ENCODE results near the gene POLA2.

The POLA2 gene

DNA sequence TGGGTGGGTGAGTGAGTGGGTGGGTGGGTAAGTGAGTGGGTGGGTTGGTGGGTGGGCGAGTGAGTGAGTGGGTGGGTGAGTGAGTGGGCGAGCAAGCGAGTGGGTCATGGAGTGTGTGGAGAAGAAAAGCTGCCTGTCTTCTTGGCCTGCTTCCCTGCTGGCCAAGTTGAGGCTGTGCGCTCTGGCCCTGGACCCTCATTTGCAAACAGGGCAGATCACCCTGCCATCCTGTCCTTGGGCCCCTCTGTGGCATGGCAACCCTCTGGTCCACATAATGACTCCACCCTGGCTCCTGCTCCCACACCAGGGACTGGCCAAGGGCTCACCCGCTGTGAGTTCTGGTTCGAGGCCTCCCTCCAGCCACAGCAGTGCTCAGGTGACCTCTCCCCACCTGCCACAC lies 44.9 kb upstream of the POLA2 start:
- no peak for DNase-seq
- no peaks in the 10 kb centered on the region for H3K27me3 ChIP-seq (replicated peaks)
- no peaks in the 10 kb centered on the region for H3K36me3 ChIP-seq (replicated peaks)
- no peak overlapping the region for H3K4me3 ChIP-seq (ENCODE audit: low read depth, low read length)
- TF ChIP-seq, protein P1, sequence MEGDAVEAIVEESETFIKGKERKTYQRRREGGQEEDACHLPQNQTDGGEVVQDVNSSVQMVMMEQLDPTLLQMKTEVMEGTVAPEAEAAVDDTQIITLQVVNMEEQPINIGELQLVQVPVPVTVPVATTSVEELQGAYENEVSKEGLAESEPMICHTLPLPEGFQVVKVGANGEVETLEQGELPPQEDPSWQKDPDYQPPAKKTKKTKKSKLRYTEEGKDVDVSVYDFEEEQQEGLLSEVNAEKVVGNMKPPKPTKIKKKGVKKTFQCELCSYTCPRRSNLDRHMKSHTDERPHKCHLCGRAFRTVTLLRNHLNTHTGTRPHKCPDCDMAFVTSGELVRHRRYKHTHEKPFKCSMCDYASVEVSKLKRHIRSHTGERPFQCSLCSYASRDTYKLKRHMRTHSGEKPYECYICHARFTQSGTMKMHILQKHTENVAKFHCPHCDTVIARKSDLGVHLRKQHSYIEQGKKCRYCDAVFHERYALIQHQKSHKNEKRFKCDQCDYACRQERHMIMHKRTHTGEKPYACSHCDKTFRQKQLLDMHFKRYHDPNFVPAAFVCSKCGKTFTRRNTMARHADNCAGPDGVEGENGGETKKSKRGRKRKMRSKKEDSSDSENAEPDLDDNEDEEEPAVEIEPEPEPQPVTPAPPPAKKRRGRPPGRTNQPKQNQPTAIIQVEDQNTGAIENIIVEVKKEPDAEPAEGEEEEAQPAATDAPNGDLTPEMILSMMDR (IDR thresholded peaks at IDR 0.05; ENCODE audit: low read depth, low read length, missing control alignments), result peak; percentile 15
- in situ Hi-C loops (cut with HindIII; ENCODE audit: low pct_ligation_motif_present, low sequenced_read_pairs), result no loop called here
- no peak overlapping the region for H3K27ac ChIP-seq

DNA sequence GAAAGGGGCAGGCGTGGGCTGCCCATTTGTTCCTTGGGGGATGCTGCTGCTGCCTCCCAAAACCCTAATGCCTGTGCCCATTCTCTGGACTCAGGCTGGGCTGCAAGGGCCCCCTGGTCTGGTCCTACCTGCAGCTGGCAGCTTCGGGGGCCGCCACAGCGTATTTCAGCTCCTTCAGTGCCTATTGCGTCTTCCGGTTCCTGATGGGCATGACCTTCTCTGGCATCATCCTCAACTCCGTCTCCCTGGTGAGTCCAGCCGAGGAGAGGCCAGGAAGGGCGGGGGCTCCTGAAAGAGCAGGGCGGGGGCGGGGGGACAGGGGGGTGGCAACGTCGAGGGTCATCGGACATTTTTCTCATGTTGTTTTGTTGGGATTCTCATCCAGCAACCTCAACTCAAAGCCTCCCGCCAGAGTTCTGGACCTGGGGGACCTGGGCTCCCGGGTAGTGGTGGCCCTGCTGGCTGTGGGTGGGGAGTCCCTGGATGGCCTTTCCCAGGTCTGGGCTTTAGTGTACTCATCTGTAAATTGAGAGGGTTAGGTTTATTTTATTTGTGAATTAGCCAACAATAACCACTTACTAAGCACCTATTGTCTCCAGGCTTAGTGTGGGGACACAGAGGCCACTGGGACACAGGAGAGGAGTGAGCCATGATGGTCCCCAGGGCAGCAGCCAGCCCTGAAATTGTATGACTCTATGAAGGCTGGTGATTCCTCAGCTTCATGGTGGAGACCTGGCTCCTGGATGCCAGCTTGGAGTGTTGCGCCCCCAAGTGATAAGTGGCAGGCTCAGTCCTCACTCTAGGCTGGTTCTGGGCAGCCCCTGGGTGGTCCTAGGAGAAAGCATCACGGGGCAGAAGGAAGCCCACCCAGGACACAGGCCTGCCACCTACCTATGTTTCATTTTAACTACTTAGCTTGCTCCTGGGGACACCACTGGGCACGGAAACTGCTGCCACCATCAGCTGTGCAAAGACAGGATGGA lies 44.0 kb upstream of the POLA2 start:
- in situ Hi-C loops (cut with HindIII; ENCODE audit: low pct_ligation_motif_present, low sequenced_read_pairs), result no loop called here
- Histone ChIP-seq H3K36me3 (replicated peaks) (no peaks in the 10 kb centered on the region), H3K27me3 (replicated peaks) (no peaks in the 10 kb centered on the region), H3K27ac (no peak overlapping the region), H3K4me3 (ENCODE audit: low read depth, low read length) (no peak overlapping the region)
- TF ChIP-seq, protein P1 (IDR thresholded peaks at IDR 0.05; ENCODE audit: low read depth, low read length, missing control alignments), result no peak
- no peak for DNase-seq

DNA sequence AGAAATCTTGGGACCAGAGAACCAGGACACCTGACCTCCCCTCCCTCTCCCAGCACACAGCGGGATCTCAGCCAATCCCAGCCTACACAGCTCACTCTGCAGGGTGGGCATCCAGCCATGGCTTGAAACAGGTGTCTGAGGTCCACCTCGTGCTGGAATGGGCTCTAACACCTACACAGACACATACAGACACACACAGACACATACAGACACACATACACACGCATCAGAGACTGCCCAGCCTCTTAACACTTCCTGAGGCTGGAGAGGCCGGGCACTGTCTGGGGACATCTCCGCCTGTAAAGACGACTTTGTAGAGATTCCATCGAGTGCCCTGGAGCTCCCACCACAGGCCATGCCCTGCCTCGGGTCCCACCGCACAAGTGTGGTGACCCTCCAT lies 43.3 kb upstream of the POLA2 start:
- H3K27me3 ChIP-seq (replicated peaks), result no peaks in the 10 kb centered on the region
- H3K36me3 ChIP-seq (replicated peaks), result no peaks in the 10 kb centered on the region
- H3K4me3 ChIP-seq (ENCODE audit: low read depth, low read length), result no peak overlapping the region
- DNase-seq, result no peak
- TF ChIP-seq, protein P1 (IDR thresholded peaks at IDR 0.05; ENCODE audit: low read depth, low read length, missing control alignments), result no peak
- no peak overlapping the region for H3K27ac ChIP-seq
- in situ Hi-C loops (cut with HindIII; ENCODE audit: low pct_ligation_motif_present, low sequenced_read_pairs), result no loop called here

DNA sequence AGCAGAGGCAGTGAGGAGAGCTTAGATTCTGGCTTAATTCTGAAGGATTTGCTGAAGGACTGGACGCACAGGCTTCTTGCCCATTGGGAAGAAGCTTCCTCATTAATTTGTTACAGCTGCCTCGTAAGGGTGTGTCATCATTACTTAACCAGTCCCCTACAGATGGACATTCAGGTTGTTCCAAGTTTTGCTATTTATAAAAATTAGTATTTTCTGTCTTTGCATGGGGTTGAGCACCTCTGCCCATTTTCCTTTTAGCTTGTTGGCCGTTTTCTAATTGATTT lies 41.9 kb upstream of the POLA2 start:
- Histone ChIP-seq H3K36me3 (replicated peaks) (no peaks in the 10 kb centered on the region), H3K27me3 (replicated peaks) (no peaks in the 10 kb centered on the region), H3K27ac (no peak overlapping the region), H3K4me3 (ENCODE audit: low read depth, low read length) (no peak overlapping the region)
- in situ Hi-C loops (cut with HindIII; ENCODE audit: low pct_ligation_motif_present, low sequenced_read_pairs), result no loop called here
- no peak for DNase-seq
- TF ChIP-seq, protein P1 (IDR thresholded peaks at IDR 0.05; ENCODE audit: low read depth, low read length, missing control alignments), result no peak

DNA sequence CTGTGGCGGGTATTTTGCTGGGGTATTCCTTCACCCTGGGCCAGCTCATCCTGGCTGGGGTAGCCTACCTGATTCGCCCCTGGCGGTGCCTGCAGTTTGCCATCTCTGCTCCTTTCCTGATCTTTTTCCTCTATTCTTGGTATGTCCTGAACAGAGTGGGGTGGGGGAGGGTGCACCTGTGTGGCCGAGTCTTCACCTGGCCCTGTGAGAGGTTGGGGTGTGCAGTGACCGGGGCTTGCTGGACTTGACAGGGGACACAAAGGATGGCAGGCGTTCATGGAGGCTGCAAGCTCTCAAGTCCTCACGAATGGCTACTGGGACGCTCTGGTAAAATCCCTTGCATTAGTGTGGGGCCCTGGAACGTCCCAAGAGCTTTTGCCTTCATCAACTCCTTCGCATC lies 40.7 kb upstream of the POLA2 start:
- in situ Hi-C loops (cut with HindIII; ENCODE audit: low pct_ligation_motif_present, low sequenced_read_pairs), result no loop called here
- no peaks in the 10 kb centered on the region for H3K27me3 ChIP-seq (replicated peaks)

More for the DNA sequence above, 40.7 kb upstream of the POLA2 start:
- Histone ChIP-seq H3K4me3 (ENCODE audit: low read depth, low read length) (no peak overlapping the region), H3K36me3 (replicated peaks) (no peaks in the 10 kb centered on the region), H3K27ac (no peak overlapping the region)
- no peak for DNase-seq
- TF ChIP-seq, protein P1 (IDR thresholded peaks at IDR 0.05; ENCODE audit: low read depth, low read length, missing control alignments), result no peak

Data from brain microvascular endothelial cell (primary cell).